ENCODE results near the gene NDRG3. TPM values are rescaled to one million over a fixed set of nuclear protein-coding genes. Genes with fewer than 3 reads are reported as not detected.
A peak's percentile ranks its signal among the peaks of the same experiment; 100 is the strongest.

NDRG3 gene
- total RNA-seq (2014; rRNA removed) (27.0 and 30.1 TPM in 2 replicates), Bru-seq, nascent RNA (percentile 62 among the genes with signal in this experiment), BruChase-seq, experiment 1, labeled RNA remaining after a 6-hour chase (percentile 64 among the genes with signal in this experiment), BruChase-seq, experiment 2, labeled RNA remaining after a 2-hour chase (percentile 58 among the genes with signal in this experiment)
- long read RNA-seq, transcript NDRG3-204 (17 exons, 2,978 nt), result minor isoform, 7 of 127 reads
- long read RNA-seq, transcript NDRG3-201 (16 exons, 2,964 nt), result major isoform, 73 of 127 reads
- long read RNA-seq, partial matches to known transcripts, result 32 of 127 reads
- long read RNA-seq, other reads (novel, unspliced or antisense), result 14 of 127 reads

DNA sequence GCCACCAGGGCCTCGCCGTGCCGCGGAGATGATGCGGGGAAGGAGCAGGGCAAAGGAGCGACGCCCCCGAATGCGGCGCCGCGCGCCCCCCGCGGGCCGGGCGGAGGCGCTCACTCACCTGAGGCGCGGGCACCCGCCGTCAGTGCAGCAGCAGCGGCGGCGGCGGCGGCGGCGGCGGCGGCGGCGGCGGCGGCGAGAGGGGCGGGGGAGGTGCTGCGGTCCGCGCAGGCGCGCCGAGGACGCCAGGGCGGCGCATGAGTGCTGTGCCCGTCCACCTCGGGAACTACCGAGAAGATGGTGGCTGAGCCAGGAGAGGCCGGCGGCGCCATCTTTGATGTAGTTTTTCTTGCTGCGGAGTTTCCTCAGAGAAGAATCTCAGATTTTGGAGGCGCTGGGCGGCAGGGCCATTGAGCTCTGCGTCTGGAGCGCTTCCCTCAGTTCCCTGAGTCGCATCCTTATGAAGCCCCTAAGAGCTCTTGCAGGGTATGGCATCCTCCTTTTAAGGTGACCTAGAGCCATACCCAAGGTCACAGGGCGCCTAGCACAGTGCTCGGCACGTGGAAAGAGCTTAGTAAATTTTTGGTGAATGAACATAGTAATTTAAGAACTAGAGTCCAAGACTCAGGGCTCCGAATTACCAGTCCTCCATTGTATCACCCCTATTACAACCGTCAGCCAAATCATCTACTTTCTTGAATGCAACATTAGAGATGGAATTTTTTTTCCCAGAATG lies at the start of gene NDRG3:
Gene NDRG3 (minus strand): TSS at position 164 of the 733 bp plus-strand sequence. CDS start 24,355 bp downstream, outside the sequence.
- peaks cover 39% of the 10 kb centered on the region for H3K79me2 ChIP-seq (ENCODE audit: low read length)
- H3F3A ChIP-seq (ENCODE audit: low read length, unreplicated experiment), result no peaks in the 10 kb centered on the region
- H3K36me3 ChIP-seq (ENCODE audit: low read depth, low read length), result no peaks in the 10 kb centered on the region
- TF ChIP-seq, protein P1, sequence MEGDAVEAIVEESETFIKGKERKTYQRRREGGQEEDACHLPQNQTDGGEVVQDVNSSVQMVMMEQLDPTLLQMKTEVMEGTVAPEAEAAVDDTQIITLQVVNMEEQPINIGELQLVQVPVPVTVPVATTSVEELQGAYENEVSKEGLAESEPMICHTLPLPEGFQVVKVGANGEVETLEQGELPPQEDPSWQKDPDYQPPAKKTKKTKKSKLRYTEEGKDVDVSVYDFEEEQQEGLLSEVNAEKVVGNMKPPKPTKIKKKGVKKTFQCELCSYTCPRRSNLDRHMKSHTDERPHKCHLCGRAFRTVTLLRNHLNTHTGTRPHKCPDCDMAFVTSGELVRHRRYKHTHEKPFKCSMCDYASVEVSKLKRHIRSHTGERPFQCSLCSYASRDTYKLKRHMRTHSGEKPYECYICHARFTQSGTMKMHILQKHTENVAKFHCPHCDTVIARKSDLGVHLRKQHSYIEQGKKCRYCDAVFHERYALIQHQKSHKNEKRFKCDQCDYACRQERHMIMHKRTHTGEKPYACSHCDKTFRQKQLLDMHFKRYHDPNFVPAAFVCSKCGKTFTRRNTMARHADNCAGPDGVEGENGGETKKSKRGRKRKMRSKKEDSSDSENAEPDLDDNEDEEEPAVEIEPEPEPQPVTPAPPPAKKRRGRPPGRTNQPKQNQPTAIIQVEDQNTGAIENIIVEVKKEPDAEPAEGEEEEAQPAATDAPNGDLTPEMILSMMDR (conservative IDR thresholded peaks at IDR 0.05; ENCODE audit: low read depth, low read length), result no peak
- TF ChIP-seq EZH2 (IDR thresholded peaks at IDR 0.05; ENCODE audit: low read length, unreplicated experiment), result no peak
- no peak for TF ChIP-seq EZH2phosphoT487 (IDR thresholded peaks at IDR 0.05; ENCODE audit: borderline replicate concordance, low read length)
- intact Hi-C loops (cut with micrococcal nuclease), result loop anchor here (1.0 kb wide), 2 partner anchors 13 to 27 kb away; partner anchors contain the start of gene DSN1
- ATAC-seq, result peak; percentile 94
- H3K9ac ChIP-seq (ENCODE audit: low read length), result peak within 1 kb of the TSS; percentile 64
- peak within 1 kb of the TSS; percentile 86 for H3K4me3 ChIP-seq (ENCODE audit: low read length)
- CTCF ChIA-PET, result interaction anchor here (0.5 to 1.0 kb wide), 5 partner anchors 9 to 170 kb away, joined by 3 to 4 read pairs (median 4); partner anchors contain the start of gene DSN1
- H3K9me3 ChIP-seq (ENCODE audit: low read length), result no peaks in the 10 kb centered on the region
- peak within 1 kb of the TSS; percentile 34 for H3K27ac ChIP-seq (ENCODE audit: low read length)
- H3K27me3 ChIP-seq (ENCODE audit: low read length), result no peaks in the 10 kb centered on the region
- POLR2A ChIA-PET (ENCODE audit: unreplicated experiment), result interaction anchor here (0.5 to 0.6 kb wide), 2 partner anchors 9 to 129 kb away, joined by 5 to 7 read pairs; no protein-coding TSS in a partner anchor
- no peaks in the 10 kb centered on the region for H3K9me2 ChIP-seq (replicated peaks; ENCODE audit: low read length)
- peak within 1 kb of the TSS; percentile 97 for H2AFZ ChIP-seq (ENCODE audit: low read length)
- H4K20me1 ChIP-seq (ENCODE audit: low read length), result no peaks in the 10 kb centered on the region
- H3K4me2 ChIP-seq (ENCODE audit: low read length), result peak within 1 kb of the TSS; percentile 99
- H3K4me1 ChIP-seq (ENCODE audit: insufficient read depth, low read length), result peaks cover 7% of the 10 kb centered on the region; the same call in 1 of the 2 replicates
- peak; percentile 94 for DNase-seq
- BruUV-seq (replicated peaks), result TSS peak; percentile 97

DNA sequence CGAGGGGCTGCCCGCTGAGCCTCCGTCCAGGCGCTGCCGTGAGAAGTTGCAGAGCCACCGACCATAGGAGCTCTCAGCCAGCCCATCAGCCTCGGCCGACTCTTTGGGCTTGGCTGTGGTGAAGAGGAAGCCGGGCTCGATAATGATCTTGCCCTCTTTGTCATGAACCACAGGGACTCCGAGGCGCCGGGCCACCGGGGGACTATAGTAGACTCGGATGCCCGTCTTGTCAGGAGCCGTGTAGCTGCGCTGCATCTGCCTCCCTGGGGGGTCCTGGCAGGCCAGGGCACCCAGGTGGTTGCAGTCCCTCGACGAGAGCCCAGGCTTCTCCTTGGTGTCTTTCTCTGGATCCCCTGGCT lies 48.2 kb upstream of the NDRG3 start:
- H3K36me3 ChIP-seq (ENCODE audit: low read depth, low read length), result peaks cover 43% of the 10 kb centered on the region; the same call in 1 of the 2 replicates

More for the DNA sequence above, 48.2 kb upstream of the NDRG3 start:
- Histone ChIP-seq H3F3A (ENCODE audit: low read length, unreplicated experiment) (no peaks in the 10 kb centered on the region), H3K9ac (ENCODE audit: low read length) (no peak overlapping the region), H3K9me3 (ENCODE audit: low read length) (no peaks in the 10 kb centered on the region), H4K20me1 (ENCODE audit: low read length) (no peaks in the 10 kb centered on the region), H3K9me2 (replicated peaks; ENCODE audit: low read length) (no peaks in the 10 kb centered on the region), H3K4me3 (ENCODE audit: low read length) (no peak overlapping the region), H3K4me1 (ENCODE audit: insufficient read depth, low read length) (no peaks in the 10 kb centered on the region), H2AFZ (ENCODE audit: low read length) (no peak overlapping the region), H3K27ac (ENCODE audit: low read length) (no peak overlapping the region), H3K4me2 (ENCODE audit: low read length) (no peak overlapping the region), H3K27me3 (ENCODE audit: low read length) (no peaks in the 10 kb centered on the region), H3K79me2 (ENCODE audit: low read length) (no peaks in the 10 kb centered on the region)
- TF ChIP-seq EZH2 (IDR thresholded peaks at IDR 0.05; ENCODE audit: low read length, unreplicated experiment) (no peak), EZH2phosphoT487 (IDR thresholded peaks at IDR 0.05; ENCODE audit: borderline replicate concordance, low read length) (no peak)
- TF ChIP-seq, protein P1 (conservative IDR thresholded peaks at IDR 0.05; ENCODE audit: low read depth, low read length), result no peak
- DNase-seq (no peak), ATAC-seq (no peak)
- ChIA-PET POLR2A (ENCODE audit: unreplicated experiment) (no interaction called here), CTCF (no interaction called here)
- intact Hi-C loops (cut with micrococcal nuclease), result no loop called here
- no TSS peak for BruUV-seq (replicated peaks)

All from PC-3 (cell line).